ENCODE measurements around the gene AFMID.

- TF ChIP-seq CTCF (IDR thresholded peaks at IDR 0.05; ENCODE audit: borderline replicate concordance, extremely low read depth, low read length, poor library complexity, severe bottlenecking) (peak; percentile 95), EZH2 (IDR thresholded peaks at IDR 0.05; ENCODE audit: borderline replicate concordance, low read depth, low read length, severe bottlenecking) (no peak)
These were observed 64.0 kb downstream of the AFMID start for GRCh38 chr17:78250891-78251772.
